ENCODE measurements around the gene NUTM2F. TPM values are rescaled to one million over a fixed set of nuclear protein-coding genes. Genes with fewer than 3 reads are reported as not detected.

Gene NUTM2F
- total RNA-seq, 2 donors from 2014 or later = not detected

Other genes starting within 250 kb of the NUTM2F start
- gene PTPDC1, start 244.2 kb downstream of the NUTM2F start, total RNA-seq = 10 to 100 TPM in 1 of 2 donors, 1 to 10 TPM in 1; 9.0 to 12.7 TPM
- 1 to 10 TPM; 7.7 to 7.8 TPM for gene ZNF169, start 69.3 kb downstream of the NUTM2F start, total RNA-seq
- gene PCAT7, start 226.4 kb upstream of the NUTM2F start, total RNA-seq = 1 to 10 TPM; 4.2 to 7.3 TPM